Chondrocyte (in vitro differentiated cells): ENCODE measurements around the gene DEAF1. TPM values are rescaled to one million over a fixed set of nuclear protein-coding genes. Genes with fewer than 3 reads are reported as not detected.

ENCODE experiments used
- DNase-seq: peaks from one replicate; pipeline ENCODE4 v3.0.0; 2021; ENCODE audit warnings: mixed read lengths, low spot score
- H3K27ac Mint-ChIP-seq: one replicate; pipeline ENCODE4 v1.8.0; 2021; ENCODE audit warnings: mild to moderate bottlenecking, moderate library complexity, mixed read lengths; ENCODE audit not compliant: unreplicated experiment
- H3K27me3 Mint-ChIP-seq: 2 replicates; pipeline ENCODE4 v1.8.0; 2021; ENCODE audit warnings: low read depth, mixed read lengths
- H3K36me3 Mint-ChIP-seq: 2 replicates; pipeline ENCODE4 v1.8.0; 2021; ENCODE audit warnings: low read depth, mixed read lengths
- H3K4me1 Mint-ChIP-seq: 2 replicates; pipeline ENCODE4 v1.8.0; 2021; ENCODE audit warnings: low read depth, mild to moderate bottlenecking, mixed read lengths
- H3K4me3 Mint-ChIP-seq: one replicate; pipeline ENCODE4 v1.8.0; 2021; ENCODE audit warnings: mild to moderate bottlenecking, moderate library complexity, mixed read lengths; ENCODE audit not compliant: unreplicated experiment
- H3K9me3 Mint-ChIP-seq: 2 replicates; pipeline ENCODE4 v1.8.0; 2021; ENCODE audit warnings: low read depth, mixed read lengths
- CTCF ChIP-seq: fragments of 200-600 bp; sonication (generic); IDR thresholded peaks from 2 replicates; pipeline ENCODE4 v1.5.0; 2021; ENCODE audit warnings: antibody characterized with exemption, mild to moderate bottlenecking, moderate library complexity
- total RNA-seq: library from RNA; stranded (reverse); gene quantifications from 3 replicates; pipeline ENCODE4 v1.2.1, GENCODE V29; 2021

DEAF1 gene
- total RNA-seq, 1 donor from 2014 or later, result 67.6 TPM

GRCh38 chr11:643366-643765, 51.7 kb downstream of the DEAF1 start:
- TF ChIP-seq CTCF, result no peak
- Mint-ChIP-seq H3K9me3 (no peaks in the 10 kb centered on the region), H3K36me3 (peaks cover 4% of the 10 kb centered on the region), H3K27ac (no peak overlapping the region), H3K4me3 (no peak overlapping the region), H3K4me1 (peaks cover 7% of the 10 kb centered on the region), H3K27me3 (no peaks in the 10 kb centered on the region)
- no peak for DNase-seq

- Mint-ChIP-seq H3K27ac (no peak overlapping the region), H3K4me1 (peaks cover 14% of the 10 kb centered on the region), H3K4me3 (no peak overlapping the region), H3K27me3 (no peaks in the 10 kb centered on the region), H3K9me3 (no peaks in the 10 kb centered on the region), H3K36me3 (peaks cover 2% of the 10 kb centered on the region)
- DNase-seq, result no peak
- no peak for TF ChIP-seq CTCF
Observed at GRCh38 chr11:641806-642370, 53.1 kb downstream of the DEAF1 start.

GRCh38 chr11:640021-640706, 54.9 kb downstream of the DEAF1 start:
- Mint-ChIP-seq H3K36me3 (peaks cover 2% of the 10 kb centered on the region), H3K27me3 (no peaks in the 10 kb centered on the region), H3K4me3 (no peak overlapping the region), H3K4me1 (peaks cover 14% of the 10 kb centered on the region), H3K27ac (peak overlapping the region; percentile 41), H3K9me3 (no peaks in the 10 kb centered on the region)
- TF ChIP-seq CTCF, result no peak
- no peak for DNase-seq

GRCh38 chr11:639332-639955, 55.6 kb downstream of the DEAF1 start:
- TF ChIP-seq CTCF, result no peak
- Mint-ChIP-seq H3K36me3 (peaks cover 2% of the 10 kb centered on the region), H3K4me1 (peaks cover 14% of the 10 kb centered on the region), H3K9me3 (no peaks in the 10 kb centered on the region), H3K27ac (no peak overlapping the region), H3K4me3 (no peak overlapping the region), H3K27me3 (no peaks in the 10 kb centered on the region)
- no peak for DNase-seq

GRCh38 chr11:638631-639331, 56.2 kb downstream of the DEAF1 start:
- no peak overlapping the region for H3K4me3 Mint-ChIP-seq
- H3K27ac Mint-ChIP-seq, result peak overlapping the region; percentile 45
- H3K4me1 Mint-ChIP-seq, result peaks cover 14% of the 10 kb centered on the region
- H3K27me3 Mint-ChIP-seq, result no peaks in the 10 kb centered on the region
- no peaks in the 10 kb centered on the region for H3K36me3 Mint-ChIP-seq
- no peaks in the 10 kb centered on the region for H3K9me3 Mint-ChIP-seq
- DNase-seq, result no peak
- no peak for TF ChIP-seq CTCF
